Measurements from ENCODE around the gene EEF1A2. TPM values are rescaled to one million over a fixed set of nuclear protein-coding genes. Genes with fewer than 3 reads are reported as not detected.

Gene EEF1A2
- total RNA-seq, 1 experiment from 2014 or later: 75.2 TPM

DNA sequence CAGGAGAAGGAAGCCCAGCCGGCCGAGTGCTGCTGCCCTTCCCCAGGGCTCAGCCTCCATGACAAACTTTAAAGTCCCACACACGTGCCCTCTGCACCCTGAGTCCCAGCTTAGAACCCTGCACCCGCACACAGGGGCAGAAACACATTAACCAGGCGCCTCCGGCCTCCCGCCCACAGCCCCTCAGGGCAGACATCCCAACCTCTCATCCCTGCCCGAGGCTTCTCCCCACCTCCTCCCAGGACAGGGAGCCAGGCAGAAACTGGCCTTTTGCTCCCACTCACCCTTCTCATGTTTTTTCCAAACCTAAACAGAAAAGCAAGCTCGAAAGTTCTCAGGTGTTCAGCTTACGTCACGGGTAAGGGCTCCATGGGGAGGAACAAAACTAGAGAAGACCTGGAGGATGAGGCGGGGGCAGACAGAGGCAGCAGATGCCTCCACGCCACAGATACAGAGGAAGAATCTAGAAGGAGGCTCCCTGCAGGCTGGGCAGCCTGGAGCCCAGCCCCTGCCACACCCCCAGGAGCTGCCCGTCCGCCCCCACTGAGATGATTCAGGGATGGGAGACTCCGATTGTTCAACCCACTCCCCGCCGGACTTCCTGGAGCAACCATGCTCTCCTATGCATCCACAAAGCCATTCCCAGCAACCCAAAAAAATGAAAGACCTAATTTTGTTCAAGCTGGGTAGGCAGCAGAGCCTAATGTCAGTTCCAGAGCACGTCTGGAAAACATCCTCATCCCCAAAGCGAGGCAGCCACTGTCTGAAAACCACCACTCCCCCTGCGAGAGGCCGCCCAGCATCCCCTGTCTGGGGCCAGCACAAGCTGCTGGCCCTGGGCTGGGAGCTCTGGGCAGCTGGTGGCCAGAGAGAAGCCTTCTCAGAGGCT lies 35.2 kb downstream of the EEF1A2 start:
- intact Hi-C loops (cut with micrococcal nuclease; ENCODE audit: unreplicated experiment): no loop called here
- H3K4me2 ChIP-seq: peak overlapping the region; percentile 8; the same call in 1 of the 2 replicates
- ChIA-PET CTCF (interaction anchor here (0.6 kb wide), 2 partner anchors 19 to 55 kb away, joined by 3 to 4 read pairs; no protein-coding TSS in a partner anchor), POLR2A (ENCODE audit: unreplicated experiment) (no interaction called here)
- H3K36me3 ChIP-seq (ENCODE audit: low read depth): no peaks in the 10 kb centered on the region
- no peaks in the 10 kb centered on the region for H3K4me1 ChIP-seq (replicated peaks; ENCODE audit: insufficient read depth)
- H4K20me1 ChIP-seq (ENCODE audit: insufficient read depth): 0 out of 2 replicates have a peak, but pooled peaks cover 6% of the 10 kb centered on the region
- no peaks in the 10 kb centered on the region for H3K9me3 ChIP-seq (ENCODE audit: insufficient read depth, low read depth)
- no peak overlapping the region for H3K27ac ChIP-seq
- peaks cover 6% of the 10 kb centered on the region; the same call in 1 of the 2 replicates for H3F3A ChIP-seq (ENCODE audit: insufficient read depth, low read depth)
- DNase-seq: no peak
- TF ChIP-seq, protein P1, sequence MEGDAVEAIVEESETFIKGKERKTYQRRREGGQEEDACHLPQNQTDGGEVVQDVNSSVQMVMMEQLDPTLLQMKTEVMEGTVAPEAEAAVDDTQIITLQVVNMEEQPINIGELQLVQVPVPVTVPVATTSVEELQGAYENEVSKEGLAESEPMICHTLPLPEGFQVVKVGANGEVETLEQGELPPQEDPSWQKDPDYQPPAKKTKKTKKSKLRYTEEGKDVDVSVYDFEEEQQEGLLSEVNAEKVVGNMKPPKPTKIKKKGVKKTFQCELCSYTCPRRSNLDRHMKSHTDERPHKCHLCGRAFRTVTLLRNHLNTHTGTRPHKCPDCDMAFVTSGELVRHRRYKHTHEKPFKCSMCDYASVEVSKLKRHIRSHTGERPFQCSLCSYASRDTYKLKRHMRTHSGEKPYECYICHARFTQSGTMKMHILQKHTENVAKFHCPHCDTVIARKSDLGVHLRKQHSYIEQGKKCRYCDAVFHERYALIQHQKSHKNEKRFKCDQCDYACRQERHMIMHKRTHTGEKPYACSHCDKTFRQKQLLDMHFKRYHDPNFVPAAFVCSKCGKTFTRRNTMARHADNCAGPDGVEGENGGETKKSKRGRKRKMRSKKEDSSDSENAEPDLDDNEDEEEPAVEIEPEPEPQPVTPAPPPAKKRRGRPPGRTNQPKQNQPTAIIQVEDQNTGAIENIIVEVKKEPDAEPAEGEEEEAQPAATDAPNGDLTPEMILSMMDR (conservative IDR thresholded peaks at IDR 0.05): no peak
- 0 out of 2 replicates have a peak, but pooled peaks have one; percentile 44 for TF ChIP-seq EZH2 (IDR thresholded peaks at IDR 0.05; ENCODE audit: low read depth)
- H3K9me2 ChIP-seq (ENCODE audit: insufficient read depth): no peaks in the 10 kb centered on the region
- no peak overlapping the region for H2AFZ ChIP-seq
- BruUV-seq (replicated peaks): no TSS peak
- H3K79me2 ChIP-seq (ENCODE audit: low read depth): no peaks in the 10 kb centered on the region
- no peak overlapping the region for H3K4me3 ChIP-seq
- H3K27me3 ChIP-seq (ENCODE audit: insufficient read depth, low read depth): peaks cover 85% of the 10 kb centered on the region

DNA sequence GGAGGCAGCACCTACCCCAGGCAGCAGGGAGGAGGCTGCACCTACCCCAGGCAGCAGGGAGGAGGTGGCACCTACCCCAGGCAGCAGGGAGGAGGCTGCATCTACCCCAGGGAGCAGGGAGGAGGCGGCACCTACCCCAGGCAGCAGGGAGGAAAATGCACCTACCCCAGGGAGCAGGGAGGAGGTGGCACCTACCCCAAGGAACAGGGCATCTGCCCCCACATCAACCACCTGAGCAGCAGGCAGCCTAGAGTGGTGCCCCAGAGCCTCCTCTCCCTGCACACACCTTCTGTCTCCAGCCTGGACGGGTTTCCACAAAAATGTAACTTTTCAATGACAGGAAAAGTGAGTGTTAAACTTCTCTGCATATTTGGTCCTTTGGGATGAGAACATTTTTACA lies 36.6 kb downstream of the EEF1A2 start:
- Histone ChIP-seq H3K9me3 (ENCODE audit: insufficient read depth, low read depth) (no peaks in the 10 kb centered on the region), H3K79me2 (ENCODE audit: low read depth) (no peaks in the 10 kb centered on the region), H3K4me3 (no peak overlapping the region), H4K20me1 (ENCODE audit: insufficient read depth) (0 out of 2 replicates have a peak, but pooled peaks cover 6% of the 10 kb centered on the region), H3K4me1 (replicated peaks; ENCODE audit: insufficient read depth) (peaks cover 10% of the 10 kb centered on the region), H3K9me2 (ENCODE audit: insufficient read depth) (no peaks in the 10 kb centered on the region), H2AFZ (no peak overlapping the region), H3K27me3 (ENCODE audit: insufficient read depth, low read depth) (peaks cover 71% of the 10 kb centered on the region), H3F3A (ENCODE audit: insufficient read depth, low read depth) (peaks cover 6% of the 10 kb centered on the region; the same call in 1 of the 2 replicates), H3K36me3 (ENCODE audit: low read depth) (no peaks in the 10 kb centered on the region), H3K27ac (no peak overlapping the region), H3K4me2 (no peak overlapping the region)
- intact Hi-C loops (cut with micrococcal nuclease; ENCODE audit: unreplicated experiment): no loop called here
- DNase-seq: no peak
- BruUV-seq (replicated peaks): no TSS peak
- ChIA-PET CTCF (no interaction called here), POLR2A (ENCODE audit: unreplicated experiment) (no interaction called here)
- TF ChIP-seq, protein P1 (conservative IDR thresholded peaks at IDR 0.05): no peak
- no peak for TF ChIP-seq EZH2 (IDR thresholded peaks at IDR 0.05; ENCODE audit: low read depth)

DNA sequence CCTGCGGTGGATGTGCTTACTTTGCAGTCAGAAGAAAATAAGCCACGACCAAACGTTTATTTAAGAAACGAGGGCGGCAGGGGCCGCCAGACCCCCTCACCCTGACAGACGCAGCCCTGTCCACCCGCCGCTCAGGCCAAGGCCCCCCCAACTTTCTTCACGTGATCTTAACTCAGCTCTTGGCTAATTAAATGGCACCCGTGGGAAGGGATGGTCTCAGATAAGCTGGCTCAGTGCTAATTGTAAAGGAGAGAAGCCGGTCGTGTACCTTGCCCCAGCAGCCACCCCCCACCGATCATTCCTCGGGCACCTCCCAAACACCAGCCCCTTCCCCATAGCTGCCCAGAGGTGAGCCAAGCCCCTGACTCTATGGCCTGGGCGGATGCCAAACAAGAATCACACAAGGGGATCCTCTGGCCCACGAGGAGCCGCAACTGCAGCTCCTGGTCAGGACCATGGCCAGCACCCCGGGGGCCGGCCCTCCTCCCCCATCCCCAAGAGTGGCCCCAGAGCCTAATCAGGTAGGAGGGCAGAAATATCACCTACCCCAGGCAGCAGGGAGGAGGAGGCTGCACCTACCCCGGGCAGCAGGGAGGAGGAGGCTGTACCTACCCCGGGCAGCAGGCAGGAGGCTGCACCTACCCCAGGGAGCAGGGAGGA lies 37.6 kb downstream of the EEF1A2 start:
- no peak overlapping the region for H3K4me2 ChIP-seq
- H3K9me2 ChIP-seq (ENCODE audit: insufficient read depth): no peaks in the 10 kb centered on the region
- 0 out of 2 replicates have a peak, but pooled peaks cover 6% of the 10 kb centered on the region for H4K20me1 ChIP-seq (ENCODE audit: insufficient read depth)
- ChIA-PET CTCF (no interaction called here), POLR2A (ENCODE audit: unreplicated experiment) (interaction anchor here (0.5 kb wide), 1 partner anchor 19 kb away, joined by 4 read pairs; no protein-coding TSS in a partner anchor)
- H3K79me2 ChIP-seq (ENCODE audit: low read depth): no peaks in the 10 kb centered on the region
- H3F3A ChIP-seq (ENCODE audit: insufficient read depth, low read depth): peaks cover 6% of the 10 kb centered on the region; the same call in 1 of the 2 replicates
- no peak overlapping the region for H2AFZ ChIP-seq
- intact Hi-C loops (cut with micrococcal nuclease; ENCODE audit: unreplicated experiment): no loop called here
- H3K4me3 ChIP-seq: no peak overlapping the region
- no peaks in the 10 kb centered on the region for H3K9me3 ChIP-seq (ENCODE audit: insufficient read depth, low read depth)
- peaks cover 12% of the 10 kb centered on the region for H3K4me1 ChIP-seq (replicated peaks; ENCODE audit: insufficient read depth)
- H3K27ac ChIP-seq: no peak overlapping the region
- no peaks in the 10 kb centered on the region for H3K36me3 ChIP-seq (ENCODE audit: low read depth)
- DNase-seq: peak in 1 of 2 experiments; percentile 44
- BruUV-seq (replicated peaks): no TSS peak
- peaks cover 68% of the 10 kb centered on the region for H3K27me3 ChIP-seq (ENCODE audit: insufficient read depth, low read depth)
- TF ChIP-seq, protein P1 (conservative IDR thresholded peaks at IDR 0.05): no peak
- no peak for TF ChIP-seq EZH2 (IDR thresholded peaks at IDR 0.05; ENCODE audit: low read depth)

Measured in PC-9 (cell line).